ENCODE data around the gene C6orf89.

C6orf89 gene

DNA sequence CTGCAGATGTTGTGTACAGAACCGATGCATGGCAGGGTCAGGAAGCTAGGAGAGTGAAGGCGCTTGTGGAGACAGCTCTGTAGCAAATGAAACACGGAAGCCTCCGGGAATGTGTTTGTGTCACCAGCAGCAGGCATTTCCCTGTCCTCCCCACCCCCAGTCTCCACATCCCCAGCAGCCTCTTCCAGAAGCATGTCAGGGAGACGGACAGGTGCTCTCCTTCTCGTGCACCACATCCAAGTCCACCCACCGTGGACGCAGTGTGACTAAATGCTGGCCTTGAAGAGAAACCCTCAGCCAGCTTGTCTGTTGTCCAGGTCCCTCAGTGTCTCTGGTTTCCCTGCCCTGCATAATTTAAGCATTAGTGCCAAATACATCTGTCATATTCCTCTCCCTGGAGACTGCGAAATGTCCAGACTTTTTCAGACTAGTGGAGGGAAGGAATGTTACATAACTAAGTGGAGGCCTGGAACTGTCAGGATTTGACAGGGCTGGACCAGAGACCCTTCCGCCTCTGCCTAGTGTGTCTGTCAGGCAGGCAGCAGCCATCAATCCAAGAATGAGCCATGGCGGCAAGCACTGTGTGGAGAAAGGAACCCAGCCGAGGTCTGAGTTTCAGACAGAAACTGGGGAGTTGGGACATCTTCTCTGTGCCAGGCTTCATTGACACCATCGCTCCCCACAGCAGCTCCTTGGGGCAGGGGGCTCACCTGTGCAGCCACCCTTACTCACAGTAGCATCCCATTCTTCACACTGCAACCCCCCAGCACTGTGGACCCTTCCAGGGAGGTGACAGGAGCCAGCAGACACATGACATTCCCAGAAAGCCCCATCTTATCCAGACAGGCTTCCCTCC, 42.2 kb downstream of the C6orf89 start:
- no peak for DNase-seq (ENCODE audit: low read depth, low spot score)
- H3K4me3 ChIP-seq (ENCODE audit: low read depth, low read length) = no peak overlapping the region
- TF ChIP-seq, protein P1, sequence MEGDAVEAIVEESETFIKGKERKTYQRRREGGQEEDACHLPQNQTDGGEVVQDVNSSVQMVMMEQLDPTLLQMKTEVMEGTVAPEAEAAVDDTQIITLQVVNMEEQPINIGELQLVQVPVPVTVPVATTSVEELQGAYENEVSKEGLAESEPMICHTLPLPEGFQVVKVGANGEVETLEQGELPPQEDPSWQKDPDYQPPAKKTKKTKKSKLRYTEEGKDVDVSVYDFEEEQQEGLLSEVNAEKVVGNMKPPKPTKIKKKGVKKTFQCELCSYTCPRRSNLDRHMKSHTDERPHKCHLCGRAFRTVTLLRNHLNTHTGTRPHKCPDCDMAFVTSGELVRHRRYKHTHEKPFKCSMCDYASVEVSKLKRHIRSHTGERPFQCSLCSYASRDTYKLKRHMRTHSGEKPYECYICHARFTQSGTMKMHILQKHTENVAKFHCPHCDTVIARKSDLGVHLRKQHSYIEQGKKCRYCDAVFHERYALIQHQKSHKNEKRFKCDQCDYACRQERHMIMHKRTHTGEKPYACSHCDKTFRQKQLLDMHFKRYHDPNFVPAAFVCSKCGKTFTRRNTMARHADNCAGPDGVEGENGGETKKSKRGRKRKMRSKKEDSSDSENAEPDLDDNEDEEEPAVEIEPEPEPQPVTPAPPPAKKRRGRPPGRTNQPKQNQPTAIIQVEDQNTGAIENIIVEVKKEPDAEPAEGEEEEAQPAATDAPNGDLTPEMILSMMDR (IDR thresholded peaks at IDR 0.05; ENCODE audit: insufficient read depth, low read length, missing control alignments) = no peak
- CTCF ChIA-PET = interaction anchor here (1.1 to 1.2 kb wide), 3 partner anchors 9 to 162 kb away, joined by 3 to 4 read pairs (median 3); no protein-coding TSS in a partner anchor
- POLR2A ChIA-PET = no interaction called here

DNA sequence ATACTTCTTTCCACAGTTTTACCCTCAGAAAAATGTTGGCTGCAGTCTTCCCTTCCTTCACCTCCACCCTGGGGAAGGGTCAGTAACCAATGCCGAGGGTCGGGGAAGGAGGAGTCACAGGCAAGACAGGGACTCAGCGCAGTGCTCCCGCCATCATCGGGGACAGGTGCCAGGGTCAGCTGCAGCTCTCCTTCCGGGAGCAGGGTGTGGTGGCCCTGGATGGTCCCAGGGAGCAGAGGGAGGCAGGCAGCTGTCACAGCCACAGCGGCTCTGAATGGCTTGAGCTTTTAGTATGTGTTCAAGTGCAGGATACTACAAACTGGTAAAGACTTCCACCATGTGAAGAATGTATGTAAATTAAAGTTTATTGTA, 42.8 kb downstream of the C6orf89 start:
- DNase-seq (ENCODE audit: low read depth, low spot score) = no peak
- TF ChIP-seq, protein P1 (IDR thresholded peaks at IDR 0.05; ENCODE audit: insufficient read depth, low read length, missing control alignments) = no peak
- H3K4me3 ChIP-seq (ENCODE audit: low read depth, low read length) = no peak overlapping the region
- ChIA-PET POLR2A (no interaction called here), CTCF (no interaction called here)

DNA sequence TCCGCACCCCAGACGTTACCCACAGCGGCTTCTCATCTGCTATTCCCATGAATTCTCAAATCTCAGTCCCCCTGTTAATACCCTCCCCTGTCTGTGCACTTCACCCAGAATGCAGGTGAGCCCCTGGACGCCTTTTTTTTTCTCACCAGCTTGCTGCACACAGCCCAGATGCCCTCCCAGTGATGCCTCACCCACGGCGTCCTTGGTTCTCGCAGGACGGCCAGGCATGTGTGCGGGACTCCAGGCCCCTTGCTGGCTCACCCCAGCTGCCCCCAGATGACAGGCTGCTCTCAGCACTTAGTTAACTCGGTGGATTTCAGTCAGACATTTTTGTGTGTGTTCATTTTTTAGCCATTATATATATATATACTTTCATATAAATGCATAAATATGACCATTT, 43.4 kb downstream of the C6orf89 start:
- TF ChIP-seq, protein P1 (IDR thresholded peaks at IDR 0.05; ENCODE audit: insufficient read depth, low read length, missing control alignments) = no peak
- POLR2A ChIA-PET = no interaction called here
- no peak for DNase-seq (ENCODE audit: low read depth, low spot score)
- CTCF ChIA-PET = no interaction called here
- H3K4me3 ChIP-seq (ENCODE audit: low read depth, low read length) = no peak overlapping the region

DNA sequence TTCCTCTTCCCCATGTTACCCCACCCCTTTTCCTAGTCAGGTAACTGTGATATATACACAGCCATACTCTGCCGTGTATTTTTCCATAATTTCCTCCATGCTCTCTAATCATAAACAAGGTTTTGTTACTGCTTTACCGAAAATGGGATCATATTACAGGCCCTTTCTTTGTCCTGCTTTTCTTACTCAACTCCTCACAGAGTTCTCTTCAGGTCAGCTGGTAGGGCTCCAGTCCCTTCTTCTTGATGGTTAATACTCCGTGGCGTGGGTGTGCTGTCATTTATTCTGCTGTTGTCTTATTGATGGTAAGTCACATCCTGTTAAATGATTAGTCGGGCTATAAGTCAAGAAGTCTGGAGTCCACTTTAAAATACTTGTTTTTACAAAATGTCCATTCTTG, 43.9 kb downstream of the C6orf89 start:
- ChIA-PET POLR2A (no interaction called here), CTCF (no interaction called here)
- no peak for DNase-seq (ENCODE audit: low read depth, low spot score)
- no peak overlapping the region for H3K4me3 ChIP-seq (ENCODE audit: low read depth, low read length)
- TF ChIP-seq, protein P1 (IDR thresholded peaks at IDR 0.05; ENCODE audit: insufficient read depth, low read length, missing control alignments) = no peak

DNA sequence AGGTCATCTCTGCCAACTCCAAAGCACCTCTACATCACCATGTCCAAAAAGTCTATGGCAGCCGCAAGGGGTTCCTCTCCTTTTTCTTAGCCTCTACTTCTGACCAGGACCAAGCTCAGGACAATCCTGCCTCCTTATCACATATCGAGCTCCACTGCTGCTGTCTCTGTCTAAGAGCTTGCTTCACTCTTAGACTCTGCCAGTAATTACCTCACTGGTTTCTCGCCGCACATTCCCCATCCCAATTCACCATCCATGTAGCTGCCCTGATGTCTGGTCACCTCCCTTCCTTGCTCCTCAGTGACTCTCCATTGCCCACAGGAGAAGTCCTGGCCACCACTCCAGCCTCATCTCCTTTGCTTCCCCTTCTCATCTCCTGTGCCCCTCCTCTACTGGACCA, 44.7 kb downstream of the C6orf89 start:
- TF ChIP-seq, protein P1 (IDR thresholded peaks at IDR 0.05; ENCODE audit: insufficient read depth, low read length, missing control alignments) = no peak
- no peak for DNase-seq (ENCODE audit: low read depth, low spot score)
- no peak overlapping the region for H3K4me3 ChIP-seq (ENCODE audit: low read depth, low read length)
- CTCF ChIA-PET = no interaction called here
- POLR2A ChIA-PET = no interaction called here

DNA sequence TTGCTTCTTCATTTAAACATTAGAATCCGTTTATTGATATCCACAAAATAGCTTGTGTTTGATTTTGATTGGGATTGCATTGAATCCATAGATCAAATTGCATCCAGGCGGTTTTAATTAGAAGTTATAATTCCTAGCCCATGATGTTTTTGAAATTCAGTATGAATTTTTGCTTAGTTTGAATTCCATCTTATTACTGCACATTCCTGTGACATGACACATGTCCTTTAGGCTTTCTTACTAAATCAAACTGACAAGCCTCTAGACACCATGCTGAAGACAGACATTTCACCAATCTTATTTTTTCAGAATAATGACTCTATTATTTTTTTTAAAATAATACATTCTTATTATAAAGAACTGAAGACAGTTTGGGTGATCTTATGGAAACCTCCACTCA, 47.4 kb downstream of the C6orf89 start:
- no peak for DNase-seq (ENCODE audit: low read depth, low spot score)
- H3K4me3 ChIP-seq (ENCODE audit: low read depth, low read length) = no peak overlapping the region
- TF ChIP-seq, protein P1 (IDR thresholded peaks at IDR 0.05; ENCODE audit: insufficient read depth, low read length, missing control alignments) = no peak
- CTCF ChIA-PET = interaction anchor here (1.0 to 1.1 kb wide), 2 partner anchors 81 to 167 kb away, joined by 3 to 6 read pairs; no protein-coding TSS in a partner anchor
- POLR2A ChIA-PET = interaction anchor here (0.6 kb wide), 1 partner anchor 44 kb away, joined by 3 read pairs; no protein-coding TSS in a partner anchor
